ENCODE results near the gene LDLRAD3. TPM values are rescaled to one million over a fixed set of nuclear protein-coding genes. Genes with fewer than 3 reads are reported as not detected.

Gene LDLRAD3
- total RNA-seq, 1 experiment from 2014 or later, result 19.0 TPM

- ChIA-PET POLR2A (no interaction called here), RAD21 (ENCODE audit: low non-redundant PET in 1 of 2, low total read pairs in 2 of 2, uncharacterized antibody in 2 of 2, unreplicated experiment in 2 of 2) (no interaction called here)
Observed at GRCh38 chr11:36029616-36030015, 85.8 kb downstream of the LDLRAD3 start.

GRCh38 chr11:36030731-36031281 lies 86.9 kb downstream of the LDLRAD3 start:
- DNase-seq (ENCODE audit: low read depth, low spot score) (no peak), ATAC-seq (no peak)
- H3K4me3 ChIP-seq (replicated peaks in 1 of 2; ENCODE audit: low read depth in 1 of 2, low read length in 2 of 2), result no peak overlapping the region
- ChIA-PET RAD21 (ENCODE audit: low non-redundant PET in 1 of 2, low total read pairs in 2 of 2, uncharacterized antibody in 2 of 2, unreplicated experiment in 2 of 2) (no interaction called here), POLR2A (no interaction called here), CTCF (no interaction called here)
- TF ChIP-seq YY1 (IDR thresholded peaks at IDR 0.05; ENCODE audit: extremely low read depth, insufficient replicate concordance, low read depth, low read length) (no peak), ZBTB33 (IDR thresholded peaks at IDR 0.05; ENCODE audit: extremely low read depth, insufficient replicate concordance, low read length) (no peak), EGR1 (IDR thresholded peaks at IDR 0.05; ENCODE audit: low read depth) (no peak), SRF (IDR thresholded peaks at IDR 0.05; ENCODE audit: low read depth) (no peak), EZH2phosphoT487 (IDR thresholded peaks at IDR 0.05; ENCODE audit: borderline replicate concordance) (no peak), ZFX (IDR thresholded peaks at IDR 0.05) (no peak), CBX3 (IDR thresholded peaks at IDR 0.05; ENCODE audit: low read depth) (no peak), ELF1 (IDR thresholded peaks at IDR 0.05; ENCODE audit: borderline replicate concordance, low read depth) (no peak), FOSL1 (IDR thresholded peaks at IDR 0.05; ENCODE audit: low read depth) (no peak), RAD21 (IDR thresholded peaks at IDR 0.05; ENCODE audit: low read depth) (no peak)
- TF ChIP-seq, protein P1, sequence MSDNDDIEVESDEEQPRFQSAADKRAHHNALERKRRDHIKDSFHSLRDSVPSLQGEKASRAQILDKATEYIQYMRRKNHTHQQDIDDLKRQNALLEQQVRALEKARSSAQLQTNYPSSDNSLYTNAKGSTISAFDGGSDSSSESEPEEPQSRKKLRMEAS (IDR thresholded peaks at IDR 0.05), result no peak
- no peak overlapping the region for H3K4me2 ChIP-seq (ENCODE audit: low read length)
- H4K20me1 ChIP-seq (ENCODE audit: insufficient read depth), result no peaks in the 10 kb centered on the region
- no peak overlapping the region for H3K9ac ChIP-seq (ENCODE audit: low read length)
- no peak overlapping the region for H3K27ac ChIP-seq (ENCODE audit: low read depth, low read length)
- BruUV-seq (replicated peaks), result no TSS peak
- intact Hi-C loops (cut with micrococcal nuclease), result no loop called here
- H3K36me3 ChIP-seq (ENCODE audit: control insufficient read depth in 1 of 2, insufficient read depth in 2 of 2, low read length in 2 of 2), result no peaks in the 10 kb centered on the region
- H2AFZ ChIP-seq (ENCODE audit: low read depth, low read length, poor library complexity, severe bottlenecking), result no peak overlapping the region
- no peaks in the 10 kb centered on the region for H3K27me3 ChIP-seq (ENCODE audit: insufficient read depth, low read length)
- H3K9me2 ChIP-seq (ENCODE audit: insufficient read depth), result no peaks in the 10 kb centered on the region
- H3K79me2 ChIP-seq (ENCODE audit: insufficient read depth, low read length), result 0 out of 2 replicates have a peak, but pooled peaks cover 2% of the 10 kb centered on the region
- H3K9me3 ChIP-seq (ENCODE audit: control insufficient read depth in 1 of 2, insufficient read depth in 1 of 2, low read depth in 1 of 2, low read length in 2 of 2), result no peaks in the 10 kb centered on the region
- peaks cover 6 to 18% of the 10 kb centered on the region in 2 experiments; a peak in 3 of 4 replicates for H3K4me1 ChIP-seq (ENCODE audit: control insufficient read depth in 1 of 2, insufficient read depth in 2 of 2, low read length in 2 of 2)

More at GRCh38 chr11:36029616-36030015, 85.8 kb downstream of the LDLRAD3 start:
- no peak overlapping the region for H3K4me2 ChIP-seq (ENCODE audit: low read length)
- no peaks in the 10 kb centered on the region for H3K36me3 ChIP-seq (ENCODE audit: control insufficient read depth in 1 of 2, insufficient read depth in 2 of 2, low read length in 2 of 2)
- no peak overlapping the region for H2AFZ ChIP-seq (ENCODE audit: low read depth, low read length, poor library complexity, severe bottlenecking)
- no peaks in the 10 kb centered on the region for H3K9me3 ChIP-seq (ENCODE audit: control insufficient read depth in 1 of 2, insufficient read depth in 1 of 2, low read depth in 1 of 2, low read length in 2 of 2)
- no peaks in the 10 kb centered on the region for H3K9me2 ChIP-seq (ENCODE audit: insufficient read depth)
- H4K20me1 ChIP-seq (ENCODE audit: insufficient read depth), result no peaks in the 10 kb centered on the region
- no peak overlapping the region for H3K27ac ChIP-seq (ENCODE audit: low read depth, low read length)
- no peak for ATAC-seq
- H3K4me3 ChIP-seq (replicated peaks in 1 of 2; ENCODE audit: low read depth in 1 of 2, low read length in 2 of 2), result no peak overlapping the region
- H3K9ac ChIP-seq (ENCODE audit: low read length), result no peak overlapping the region
- H3K27me3 ChIP-seq (ENCODE audit: insufficient read depth, low read length), result no peaks in the 10 kb centered on the region
- peaks cover 0 to 8% of the 10 kb centered on the region in 2 experiments; a peak in 2 of 4 replicates for H3K4me1 ChIP-seq (ENCODE audit: control insufficient read depth in 1 of 2, insufficient read depth in 2 of 2, low read length in 2 of 2)
- DNase-seq (ENCODE audit: low read depth, low spot score), result no peak
- H3K79me2 ChIP-seq (ENCODE audit: insufficient read depth, low read length), result 0 out of 2 replicates have a peak, but pooled peaks cover 2% of the 10 kb centered on the region
- no peak for TF ChIP-seq ZNF274 (IDR thresholded peaks at IDR 0.05; ENCODE audit: low read depth, low read length)
- no peak for TF ChIP-seq ZBTB33 (IDR thresholded peaks at IDR 0.05; ENCODE audit: extremely low read depth, insufficient replicate concordance, low read length)
- TF ChIP-seq POLR2AphosphoS5 (IDR thresholded peaks at IDR 0.05; ENCODE audit: low read depth, low read length), result no peak
- TF ChIP-seq ELF1 (IDR thresholded peaks at IDR 0.05; ENCODE audit: borderline replicate concordance, low read depth), result no peak
- intact Hi-C loops (cut with micrococcal nuclease), result no loop called here
- BruUV-seq (replicated peaks), result no TSS peak
- CTCF ChIA-PET, result no interaction called here
